ENCODE results near the gene RABGGTB. TPM values are rescaled to one million over a fixed set of nuclear protein-coding genes. Genes with fewer than 3 reads are reported as not detected.

RABGGTB gene
- total RNA-seq, 3 donors from 2014 or later (not counting 1 experiment from before 2014, with no cell fraction given), result 100.0 to 120 (median 118) TPM

DNA sequence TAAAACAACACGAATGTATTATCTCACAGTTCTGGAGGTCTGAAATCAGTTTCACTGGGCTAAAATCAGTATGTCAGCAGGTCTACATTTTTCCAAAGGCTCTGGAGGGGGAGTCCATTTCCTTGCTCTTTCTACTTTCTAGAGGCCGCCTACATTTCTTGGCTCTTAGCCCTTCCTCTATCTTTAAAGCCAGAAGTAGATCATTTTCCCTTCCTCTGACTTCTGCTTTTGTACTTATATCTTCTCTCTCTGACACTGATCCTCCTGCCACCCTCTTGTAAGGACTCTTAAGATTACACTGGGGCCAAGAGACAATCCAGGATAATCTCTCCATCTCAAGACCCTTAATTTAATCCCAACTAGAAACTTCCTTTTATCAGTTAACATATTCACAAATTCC lies 52.0 kb downstream of the RABGGTB start:
- Mint-ChIP-seq H3K27ac (no peak overlapping the region), H3K36me3 (peaks cover 6% of the 10 kb centered on the region), H3K27me3 (ENCODE audit: low read depth in 2 of 2) (no peaks in the 10 kb centered on the region), H3K4me3 (no peak overlapping the region), H3K9me3 (peaks cover 12 to 15% of the 10 kb centered on the region in 2 donors), H3K4me1 (no peaks in the 10 kb centered on the region)
- Histone ChIP-seq H3K9me3 (ENCODE audit: control insufficient read depth, insufficient read depth, low read length) (no peaks in the 10 kb centered on the region), H3K36me3 (ENCODE audit: control insufficient read depth, insufficient read depth, low read length) (no peaks in the 10 kb centered on the region), H3K4me3 (ENCODE audit: low read length) (no peak overlapping the region), H3K27ac (ENCODE audit: low read length) (no peak overlapping the region), H3K27me3 (ENCODE audit: control insufficient read depth, insufficient read depth, low read length) (no peaks in the 10 kb centered on the region), H3K4me1 (ENCODE audit: control insufficient read depth, insufficient read depth, low read length) (no peaks in the 10 kb centered on the region)
- no peak for TF ChIP-seq CTCF (IDR thresholded peaks at IDR 0.05)
- no peak for DNase-seq
- WGBS (ENCODE audit: insufficient coverage), result 80% methylated on average over 2 of the region's 2 CpGs
- no peak for ATAC-seq
- intact Hi-C loops (cut with micrococcal nuclease), result no loop called here

DNA sequence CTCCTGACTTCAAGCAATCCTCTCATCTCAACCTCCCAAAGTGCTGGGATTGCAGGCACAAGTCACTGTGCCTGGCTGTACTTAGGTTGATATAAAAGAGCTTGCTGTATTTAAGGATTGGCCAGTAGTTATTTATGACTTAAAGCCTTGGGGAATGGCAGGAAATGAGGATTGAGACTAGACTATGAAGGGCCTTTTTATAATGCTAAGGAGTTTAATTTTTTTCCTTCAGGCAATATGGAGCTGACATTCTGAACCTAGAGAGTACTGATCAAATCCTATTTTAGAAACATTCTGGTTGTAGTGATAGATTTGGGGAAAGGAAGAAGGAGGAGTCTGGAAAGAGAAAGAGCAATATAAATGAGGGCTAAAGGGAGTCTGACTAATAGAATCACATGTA lies 55.4 kb downstream of the RABGGTB start:
- DNase-seq (no peak), ATAC-seq (no peak)
- peaks cover 8% of the 10 kb centered on the region in 2 donors for H3K9me3 Mint-ChIP-seq
- Histone ChIP-seq H3K27me3 (ENCODE audit: control insufficient read depth, insufficient read depth, low read length) (no peaks in the 10 kb centered on the region), H3K36me3 (ENCODE audit: control insufficient read depth, insufficient read depth, low read length) (no peaks in the 10 kb centered on the region), H3K9me3 (ENCODE audit: control insufficient read depth, insufficient read depth, low read length) (no peaks in the 10 kb centered on the region), H3K27ac (ENCODE audit: low read length) (no peak overlapping the region), H3K4me3 (ENCODE audit: low read length) (no peak overlapping the region), H3K4me1 (ENCODE audit: control insufficient read depth, insufficient read depth, low read length) (no peaks in the 10 kb centered on the region)
- intact Hi-C loops (cut with micrococcal nuclease), result no loop called here
- H3K27me3 Mint-ChIP-seq (ENCODE audit: low read depth in 2 of 2), result no peaks in the 10 kb centered on the region
- H3K36me3 Mint-ChIP-seq, result peaks cover 6% of the 10 kb centered on the region
- TF ChIP-seq CTCF (IDR thresholded peaks at IDR 0.05), result no peak
- H3K4me3 Mint-ChIP-seq, result no peak overlapping the region
- H3K4me1 Mint-ChIP-seq, result no peaks in the 10 kb centered on the region
- H3K27ac Mint-ChIP-seq, result no peak overlapping the region

Other genes with a start within 250 kb of the RABGGTB start
- gene SLC44A5, start 175.1 kb upstream of the RABGGTB start, total RNA-seq, result 1 to 10 TPM in 1 of 3 donors, under 1 TPM in 1, not detected in 1; 0.15 to 1.2 TPM
- 10 to 100 TPM; 15.2 to 20.9 (median 17.7) TPM for gene ACADM, start 61.5 kb upstream of the RABGGTB start, total RNA-seq
- gene MSH4, start 10.6 kb downstream of the RABGGTB start, total RNA-seq, result under 1 TPM; 0.45 to 0.61 (median 0.52) TPM
- not detected for gene ASB17, start 146.1 kb downstream of the RABGGTB start, total RNA-seq

Measured in natural killer cell (primary cell).